Left ventricle myocardium superior (tissue), 1 donor: Measurements from ENCODE around the gene ITCH. TPM values are rescaled to one million over a fixed set of nuclear protein-coding genes. Genes with fewer than 3 reads are reported as not detected.

ENCODE experiments used
- ATAC-seq: fragments of 200-7000 bp; cut with Tn5 transposase; one replicate; pipeline ENCODE4 v1.9.1; 2020; ENCODE audit warnings: mild to moderate bottlenecking, moderate library complexity
- DNase-seq: peaks from one replicate; pipeline ENCODE4 v3.0.0-alpha.2; 2020
- intact Hi-C: fragments of 100-400 bp; cut with micrococcal nuclease; formaldehyde crosslinking; loops from one replicate; pipeline ENCODE4 v1.11.0; 2022
- microRNA-seq: library from miRNA; unstranded; fragments of <30 nt; microRNA quantifications from one replicate; pipeline ENCODE4 v1.2.0, GENCODE V29; 2020; ENCODE audit warnings: borderline number of aligned reads
- total RNA-seq: library from RNA; stranded (reverse); fragmentation: NEBNext Ultra II Directional; extraction: Animal tissue kit (Norgen Biotek cat#: 25700); gene quantifications from one replicate; pipeline ENCODE4 v1.2.1, GENCODE V29; 2021
- donor health status: DM: no; HTN: yes; CAD: no; lungs with severe emphysema.

The ITCH gene
- total RNA-seq, 1 donor from 2014 or later: 39.5 TPM

- intact Hi-C loops: no loop called here
- ATAC-seq: peak; percentile 73
- peak; percentile 44 for DNase-seq
These were observed 190.3 kb downstream of the ITCH start for GRCh38 chr20:34553366-34553867.

GRCh38 chr20:34557936-34558319 is 194.9 kb downstream of the ITCH start:
- intact Hi-C loops: no loop called here
- ATAC-seq: no peak
- no peak for DNase-seq

- intact Hi-C loops: no loop called here
- ATAC-seq: peak; percentile 94
These were observed 195.5 kb downstream of the ITCH start, which contains the start of gene MAP1LC3A for GRCh38 chr20:34558320-34559218. MAP1LC3A (plus strand) TSS chr20:34558718; CDS start chr20:34558869, 151 bp downstream.

GRCh38 chr20:34559311-34560140 is 196.5 kb downstream of the ITCH start:
- ATAC-seq: peak; percentile 2
- DNase-seq: peak; percentile 45
- intact Hi-C loops: no loop called here

More at GRCh38 chr20:34558320-34559218, 195.5 kb downstream of the ITCH start, which contains the start of gene MAP1LC3A:
- peak; percentile 98 for DNase-seq

GRCh38 chr20:34560141-34560523 is 197.1 kb downstream of the ITCH start:
- intact Hi-C loops: no loop called here
- ATAC-seq (no peak), DNase-seq (no peak)

GRCh38 chr20:34560614-34561013 is 197.5 kb downstream of the ITCH start:
- no peak for DNase-seq
- intact Hi-C loops: no loop called here
- ATAC-seq: no peak

Small RNA genes lying within 50 kb of the gene (microRNA-seq; reads per million reads assigned to microRNA genes)
- gene MIR644A: not detected

Other genes with a start within 250 kb of the ITCH start
- 9.5 TPM for gene ASIP, start 121.8 kb upstream of the ITCH start, total RNA-seq
- 60.2 TPM for gene AHCY, start 59.9 kb upstream of the ITCH start, total RNA-seq
- gene DYNLRB1, start 153.1 kb downstream of the ITCH start, total RNA-seq: 154 TPM
- gene MAP1LC3A, start 195.4 kb downstream of the ITCH start, total RNA-seq: 137 TPM